HPDE6-E6E7 (cell line): Measurements from ENCODE around the gene ABCA13.

Experiments
- DNase-seq: peaks from one replicate; pipeline ENCODE4 v3.0.0; 2011; ENCODE audit warnings: missing footprints; ENCODE audit errors: extremely low spot score

Gene ABCA13

GRCh38 chr7:48636391-48637015 is 465.2 kb downstream of the ABCA13 start:
- peak; percentile 46 for DNase-seq

- no peak for DNase-seq
These were observed 466.1 kb downstream of the ABCA13 start for GRCh38 chr7:48637382-48637781.

- DNase-seq: no peak
These were observed 466.8 kb downstream of the ABCA13 start for GRCh38 chr7:48638041-48638440.

GRCh38 chr7:48643431-48644013 is 472.3 kb downstream of the ABCA13 start:
- DNase-seq: no peak

GRCh38 chr7:48658138-48658537 is 486.9 kb downstream of the ABCA13 start:
- DNase-seq: no peak

GRCh38 chr7:48660306-48660870 is 489.1 kb downstream of the ABCA13 start:
- no peak for DNase-seq

- no peak for DNase-seq
These were observed 493.0 kb downstream of the ABCA13 start for GRCh38 chr7:48664241-48664640.

- DNase-seq: no peak
These were observed 494.3 kb downstream of the ABCA13 start for GRCh38 chr7:48665353-48666135.

GRCh38 chr7:48667407-48667806 is 496.1 kb downstream of the ABCA13 start:
- no peak for DNase-seq

GRCh38 chr7:48671656-48672055 is 500.4 kb downstream of the ABCA13 start:
- no peak for DNase-seq

- peak; percentile 4 for DNase-seq
These were observed 509.7 kb downstream of the ABCA13 start for GRCh38 chr7:48681006-48681405.

- no peak for DNase-seq
These were observed 520.5 kb downstream of the ABCA13 start for GRCh38 chr7:48691788-48692187.
